Mesothelial cell of epicardium (in vitro differentiated cells): ENCODE results near the gene MRPL51. TPM values are rescaled to one million over a fixed set of nuclear protein-coding genes. Genes with fewer than 3 reads are reported as not detected.

Experiments
- DNase-seq, 2 experiments: peaks; one replicate each; pipeline ENCODE4 v3.0.0; 2021; ENCODE audit warnings: low spot score in 2 of 2; ENCODE audit not compliant: unreplicated experiment in 2 of 2
- H3K27ac Mint-ChIP-seq: 2 replicates; pipeline ENCODE4 v1.8.0; 2021; ENCODE audit warnings: mixed read lengths
- H3K27me3 Mint-ChIP-seq: 2 replicates; pipeline ENCODE4 v1.8.0; 2021; ENCODE audit warnings: low read depth, mixed read lengths
- H3K36me3 Mint-ChIP-seq: 2 replicates; pipeline ENCODE4 v1.8.0; 2021; ENCODE audit warnings: mixed read lengths
- H3K4me1 Mint-ChIP-seq: 2 replicates; pipeline ENCODE4 v1.8.0; 2021; ENCODE audit warnings: mixed read lengths
- H3K4me3 Mint-ChIP-seq: 2 replicates; pipeline ENCODE4 v1.8.0; 2021; ENCODE audit warnings: mild to moderate bottlenecking, moderate library complexity, mixed read lengths
- H3K9me3 Mint-ChIP-seq: 2 replicates; pipeline ENCODE4 v1.8.0; 2021; ENCODE audit warnings: mixed read lengths
- total RNA-seq: library from RNA; stranded (reverse); gene quantifications from 3 replicates; pipeline ENCODE4 v1.2.1, GENCODE V29; 2021
- TF ChIP-seq, protein P1 (sequence below): fragments of 200-600 bp; sonication (generic); IDR thresholded peaks from one replicate; pipeline ENCODE4 v1.5.0; 2021; ENCODE audit warnings: antibody characterized with exemption; ENCODE audit not compliant: unreplicated experiment

The MRPL51 gene
- total RNA-seq, 1 donor from 2014 or later: 137 TPM

DNA sequence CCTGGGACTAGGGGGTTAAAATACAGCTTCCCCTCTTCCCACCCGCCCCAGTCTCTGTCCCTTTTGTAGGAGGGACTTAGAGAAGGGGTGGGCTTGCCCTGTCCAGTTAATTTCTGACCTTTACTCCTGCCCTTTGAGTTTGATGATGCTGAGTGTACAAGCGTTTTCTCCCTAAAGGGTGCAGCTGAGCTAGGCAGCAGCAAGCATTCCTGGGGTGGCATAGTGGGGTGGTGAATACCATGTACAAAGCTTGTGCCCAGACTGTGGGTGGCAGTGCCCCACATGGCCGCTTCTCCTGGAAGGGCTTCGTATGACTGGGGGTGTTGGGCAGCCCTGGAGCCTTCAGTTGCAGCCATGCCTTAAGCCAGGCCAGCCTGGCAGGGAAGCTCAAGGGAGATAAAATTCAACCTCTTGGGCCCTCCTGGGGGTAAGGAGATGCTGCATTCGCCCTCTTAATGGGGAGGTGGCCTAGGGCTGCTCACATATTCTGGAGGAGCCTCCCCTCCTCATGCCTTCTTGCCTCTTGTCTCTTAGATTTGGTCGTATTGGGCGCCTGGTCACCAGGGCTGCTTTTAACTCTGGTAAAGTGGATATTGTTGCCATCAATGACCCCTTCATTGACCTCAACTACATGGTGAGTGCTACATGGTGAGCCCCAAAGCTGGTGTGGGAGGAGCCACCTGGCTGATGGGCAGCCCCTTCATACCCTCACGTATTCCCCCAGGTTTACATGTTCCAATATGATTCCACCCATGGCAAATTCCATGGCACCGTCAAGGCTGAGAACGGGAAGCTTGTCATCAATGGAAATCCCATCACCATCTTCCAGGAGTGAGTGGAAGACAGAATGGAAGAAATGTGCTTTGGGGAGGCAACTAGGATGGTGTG is 43.1 kb upstream of the MRPL51 start:
- peak overlapping the region; percentile 89 for H3K27ac Mint-ChIP-seq

DNA sequence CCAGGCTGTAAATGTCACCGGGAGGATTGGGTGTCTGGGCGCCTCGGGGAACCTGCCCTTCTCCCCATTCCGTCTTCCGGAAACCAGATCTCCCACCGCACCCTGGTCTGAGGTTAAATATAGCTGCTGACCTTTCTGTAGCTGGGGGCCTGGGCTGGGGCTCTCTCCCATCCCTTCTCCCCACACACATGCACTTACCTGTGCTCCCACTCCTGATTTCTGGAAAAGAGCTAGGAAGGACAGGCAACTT is 42.6 kb upstream of the MRPL51 start:
- peaks cover 59% of the 10 kb centered on the region for H3K4me1 Mint-ChIP-seq
- H3K27ac Mint-ChIP-seq: peak overlapping the region; percentile 89
- peaks cover 17% of the 10 kb centered on the region for H3K36me3 Mint-ChIP-seq
- no peaks in the 10 kb centered on the region for H3K9me3 Mint-ChIP-seq
- peak overlapping the region; percentile 91 for H3K4me3 Mint-ChIP-seq
- no peaks in the 10 kb centered on the region for H3K27me3 Mint-ChIP-seq
- TF ChIP-seq, protein P1, sequence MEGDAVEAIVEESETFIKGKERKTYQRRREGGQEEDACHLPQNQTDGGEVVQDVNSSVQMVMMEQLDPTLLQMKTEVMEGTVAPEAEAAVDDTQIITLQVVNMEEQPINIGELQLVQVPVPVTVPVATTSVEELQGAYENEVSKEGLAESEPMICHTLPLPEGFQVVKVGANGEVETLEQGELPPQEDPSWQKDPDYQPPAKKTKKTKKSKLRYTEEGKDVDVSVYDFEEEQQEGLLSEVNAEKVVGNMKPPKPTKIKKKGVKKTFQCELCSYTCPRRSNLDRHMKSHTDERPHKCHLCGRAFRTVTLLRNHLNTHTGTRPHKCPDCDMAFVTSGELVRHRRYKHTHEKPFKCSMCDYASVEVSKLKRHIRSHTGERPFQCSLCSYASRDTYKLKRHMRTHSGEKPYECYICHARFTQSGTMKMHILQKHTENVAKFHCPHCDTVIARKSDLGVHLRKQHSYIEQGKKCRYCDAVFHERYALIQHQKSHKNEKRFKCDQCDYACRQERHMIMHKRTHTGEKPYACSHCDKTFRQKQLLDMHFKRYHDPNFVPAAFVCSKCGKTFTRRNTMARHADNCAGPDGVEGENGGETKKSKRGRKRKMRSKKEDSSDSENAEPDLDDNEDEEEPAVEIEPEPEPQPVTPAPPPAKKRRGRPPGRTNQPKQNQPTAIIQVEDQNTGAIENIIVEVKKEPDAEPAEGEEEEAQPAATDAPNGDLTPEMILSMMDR: no peak
- no peak for DNase-seq

More for the DNA sequence above, 43.1 kb upstream of the MRPL51 start:
- DNase-seq: no peak
- peaks cover 60% of the 10 kb centered on the region for H3K4me1 Mint-ChIP-seq
- TF ChIP-seq, protein P1: no peak
- H3K36me3 Mint-ChIP-seq: peaks cover 13% of the 10 kb centered on the region
- H3K9me3 Mint-ChIP-seq: no peaks in the 10 kb centered on the region
- peak overlapping the region; percentile 91 for H3K4me3 Mint-ChIP-seq
- no peaks in the 10 kb centered on the region for H3K27me3 Mint-ChIP-seq

DNA sequence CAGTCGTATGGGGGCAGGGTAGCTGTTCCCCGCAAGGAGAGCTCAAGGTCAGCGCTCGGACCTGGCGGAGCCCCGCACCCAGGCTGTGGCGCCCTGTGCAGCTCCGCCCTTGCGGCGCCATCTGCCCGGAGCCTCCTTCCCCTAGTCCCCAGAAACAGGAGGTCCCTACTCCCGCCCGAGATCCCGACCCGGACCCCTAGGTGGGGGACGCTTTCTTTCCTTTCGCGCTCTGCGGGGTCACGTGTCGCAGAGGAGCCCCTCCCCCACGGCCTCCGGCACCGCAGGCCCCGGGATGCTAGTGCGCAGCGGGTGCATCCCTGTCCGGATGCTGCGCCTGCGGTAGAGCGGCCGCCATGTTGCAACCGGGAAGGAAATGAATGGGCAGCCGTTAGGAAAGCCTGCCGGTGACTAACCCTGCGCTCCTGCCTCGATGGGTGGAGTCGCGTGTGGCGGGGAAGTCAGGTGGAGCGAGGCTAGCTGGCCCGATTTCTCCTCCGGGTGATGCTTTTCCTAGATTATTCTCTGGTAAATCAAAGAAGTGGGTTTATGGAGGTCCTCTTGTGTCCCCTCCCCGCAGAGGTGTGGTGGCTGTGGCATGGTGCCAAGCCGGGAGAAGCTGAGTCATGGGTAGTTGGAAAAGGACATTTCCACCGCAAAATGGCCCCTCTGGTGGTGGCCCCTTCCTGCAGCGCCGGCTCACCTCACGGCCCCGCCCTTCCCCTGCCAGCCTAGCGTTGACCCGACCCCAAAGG is 42.1 kb upstream of the MRPL51 start:
- Mint-ChIP-seq H3K9me3 (no peaks in the 10 kb centered on the region), H3K27ac (peak overlapping the region; percentile 89), H3K4me3 (peak overlapping the region; percentile 91), H3K36me3 (peaks cover 22% of the 10 kb centered on the region), H3K27me3 (no peaks in the 10 kb centered on the region), H3K4me1 (peaks cover 59% of the 10 kb centered on the region)
- peak in 1 of 2 experiments; percentile 73 for DNase-seq
- TF ChIP-seq, protein P1: no peak

DNA sequence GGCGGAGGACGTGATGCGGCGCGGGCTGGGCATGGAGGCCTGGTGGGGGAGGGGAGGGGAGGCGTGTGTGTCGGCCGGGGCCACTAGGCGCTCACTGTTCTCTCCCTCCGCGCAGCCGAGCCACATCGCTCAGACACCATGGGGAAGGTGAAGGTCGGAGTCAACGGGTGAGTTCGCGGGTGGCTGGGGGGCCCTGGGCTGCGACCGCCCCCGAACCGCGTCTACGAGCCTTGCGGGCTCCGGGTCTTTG is 41.6 kb upstream of the MRPL51 start:
- H3K27me3 Mint-ChIP-seq: no peaks in the 10 kb centered on the region
- H3K4me3 Mint-ChIP-seq: peak overlapping the region; percentile 91
- H3K36me3 Mint-ChIP-seq: peaks cover 24% of the 10 kb centered on the region
- H3K27ac Mint-ChIP-seq: peak overlapping the region; percentile 89
- TF ChIP-seq, protein P1: no peak
- peaks cover 59% of the 10 kb centered on the region for H3K4me1 Mint-ChIP-seq
- no peaks in the 10 kb centered on the region for H3K9me3 Mint-ChIP-seq
- DNase-seq: no peak

DNA sequence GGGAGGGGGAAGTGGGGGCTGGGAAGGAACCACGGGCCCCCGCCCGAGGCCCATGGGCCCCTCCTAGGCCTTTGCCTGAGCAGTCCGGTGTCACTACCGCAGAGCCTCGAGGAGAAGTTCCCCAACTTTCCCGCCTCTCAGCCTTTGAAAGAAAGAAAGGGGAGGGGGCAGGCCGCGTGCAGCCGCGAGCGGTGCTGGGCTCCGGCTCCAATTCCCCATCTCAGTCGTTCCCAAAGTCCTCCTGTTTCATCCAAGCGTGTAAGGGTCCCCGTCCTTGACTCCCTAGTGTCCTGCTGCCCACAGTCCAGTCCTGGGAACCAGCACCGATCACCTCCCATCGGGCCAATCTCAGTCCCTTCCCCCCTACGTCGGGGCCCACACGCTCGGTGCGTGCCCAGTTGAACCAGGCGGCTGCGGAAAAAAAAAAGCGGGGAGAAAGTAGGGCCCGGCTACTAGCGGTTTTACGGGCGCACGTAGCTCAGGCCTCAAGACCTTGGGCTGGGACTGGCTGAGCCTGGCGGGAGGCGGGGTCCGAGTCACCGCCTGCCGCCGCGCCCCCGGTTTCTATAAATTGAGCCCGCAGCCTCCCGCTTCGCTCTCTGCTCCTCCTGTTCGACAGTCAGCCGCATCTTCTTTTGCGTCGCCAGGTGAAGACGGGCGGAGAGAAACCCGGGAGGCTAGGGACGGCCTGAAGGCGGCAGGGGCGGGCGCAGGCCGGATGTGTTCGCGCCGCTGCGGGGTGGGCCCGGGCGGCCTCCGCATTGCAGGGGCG is 41.0 kb upstream of the MRPL51 start, which contains the start of gene GAPDH:
Gene GAPDH (plus strand): TSS at position 595 of the 772 bp plus-strand sequence. CDS start 316 bp downstream, outside the sequence.
- TF ChIP-seq, protein P1: no peak
- peaks cover 24% of the 10 kb centered on the region for H3K36me3 Mint-ChIP-seq
- peaks cover 64% of the 10 kb centered on the region for H3K4me1 Mint-ChIP-seq
- H3K27ac Mint-ChIP-seq: peak within 1 kb of the TSS; percentile 100
- H3K27me3 Mint-ChIP-seq: no peaks in the 10 kb centered on the region
- no peaks in the 10 kb centered on the region for H3K9me3 Mint-ChIP-seq
- peak within 1 kb of the TSS; percentile 91 for H3K4me3 Mint-ChIP-seq
- peak; percentile 83 to 89 for DNase-seq
